GM18499 (cell line): ENCODE measurements around the gene ATG4D.
"Not testable (repeated sequence)": the region's sequence is repeated elsewhere in the genome, so short reads cannot be mapped to it uniquely, and the experiment has no call there.

Experiments
- ATAC-seq: cut with Tn5 transposase; IDR thresholded peaks from one replicate; pipeline ENCODE4 v1.9.1; 2021; ENCODE audit warnings: moderate number of reproducible peaks; ENCODE audit not compliant: insufficient read depth, unreplicated experiment

ATG4D gene

DNA sequence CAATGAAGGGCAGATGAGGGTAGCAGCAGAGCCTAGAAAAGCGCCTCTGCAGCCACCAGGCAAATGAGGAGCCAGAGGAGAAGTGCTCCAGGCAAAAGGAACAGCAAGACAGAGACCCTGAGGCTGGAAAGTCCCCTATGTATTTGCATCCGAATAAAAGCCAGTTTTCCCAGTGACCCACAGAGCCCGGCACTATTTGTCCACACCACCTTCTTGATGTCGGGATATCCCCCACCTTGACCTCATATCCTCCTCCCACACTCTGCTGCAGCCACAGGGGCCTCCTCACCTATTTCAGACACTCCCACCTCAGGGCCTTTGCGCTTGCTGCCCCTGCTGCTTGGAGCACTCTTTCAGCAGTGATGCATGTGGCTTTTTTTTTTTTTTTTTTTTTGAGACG is 6.6 kb downstream of the ATG4D start:
- no peak for ATAC-seq

DNA sequence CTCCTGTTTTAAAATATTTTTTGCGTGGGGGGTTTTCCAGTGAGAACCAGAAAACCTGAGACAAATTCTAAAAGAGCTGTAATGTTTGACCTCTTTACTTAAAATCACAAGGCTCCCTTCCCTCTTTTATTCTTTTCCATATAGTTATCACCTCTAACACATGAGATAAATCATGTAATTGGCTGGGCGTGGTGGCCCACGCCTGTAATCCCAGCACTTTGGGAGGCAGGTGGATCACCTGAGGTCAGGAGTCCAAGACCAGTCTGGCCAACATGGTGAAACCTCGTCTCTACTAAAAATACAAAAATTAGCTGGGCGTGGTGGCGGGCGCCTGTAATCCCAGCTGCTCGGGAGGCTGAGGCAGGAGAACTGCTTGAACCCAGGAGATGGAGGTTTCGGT is 7.3 kb downstream of the ATG4D start:
- ATAC-seq, result not testable (repeated sequence)

DNA sequence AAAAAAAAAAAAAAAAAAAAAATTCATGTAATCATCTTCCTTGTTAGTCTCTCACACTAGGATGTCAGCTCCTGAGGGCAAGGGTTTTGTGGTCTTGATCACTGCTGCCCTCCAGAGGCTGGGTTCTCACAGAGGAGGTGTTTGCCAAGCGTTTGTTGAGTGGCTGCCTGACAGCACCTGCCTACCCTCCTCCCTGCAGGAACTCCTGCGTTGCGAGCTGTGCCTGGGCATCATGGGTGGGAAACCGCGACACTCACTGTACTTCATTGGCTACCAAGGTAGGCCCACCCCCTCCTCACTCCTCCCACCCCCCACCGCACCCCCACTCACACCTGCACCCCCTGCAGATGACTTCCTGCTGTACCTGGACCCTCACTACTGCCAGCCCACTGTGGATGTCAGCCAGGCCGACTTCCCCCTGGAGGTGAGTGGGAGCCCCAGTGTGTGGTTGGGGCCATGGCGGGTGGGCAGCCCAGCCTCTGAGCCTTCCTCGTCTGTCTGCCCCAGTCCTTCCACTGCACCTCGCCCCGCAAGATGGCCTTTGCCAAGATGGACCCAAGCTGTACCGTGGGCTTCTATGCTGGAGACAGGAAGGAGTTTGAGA is 8.1 kb downstream of the ATG4D start:
- ATAC-seq, result no peak

DNA sequence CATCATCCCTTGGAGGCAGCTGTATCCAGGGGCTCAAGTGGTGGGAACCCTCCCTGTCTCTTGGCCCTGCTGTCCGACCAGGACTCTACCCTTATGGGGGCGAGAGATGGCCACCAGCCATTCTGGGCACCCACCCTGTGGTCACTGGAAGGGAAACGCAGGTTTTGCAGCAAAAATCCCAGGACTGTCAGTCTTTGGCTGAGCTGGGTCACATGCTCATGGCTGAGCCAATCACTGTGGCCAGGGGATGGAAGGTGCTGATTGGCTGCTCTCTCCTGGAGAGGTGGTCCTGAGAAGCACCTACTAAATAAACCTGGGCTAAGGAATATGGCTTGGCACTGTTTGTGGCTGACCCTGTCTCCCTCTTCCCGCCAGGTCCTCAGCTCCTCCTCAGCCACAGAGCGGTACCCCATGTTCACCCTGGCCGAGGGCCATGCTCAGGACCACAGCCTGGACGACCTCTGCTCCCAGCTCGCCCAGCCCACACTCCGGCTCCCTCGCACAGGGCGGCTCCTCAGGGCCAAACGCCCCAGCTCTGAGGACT is 8.9 kb downstream of the ATG4D start:
- ATAC-seq, result no peak

DNA sequence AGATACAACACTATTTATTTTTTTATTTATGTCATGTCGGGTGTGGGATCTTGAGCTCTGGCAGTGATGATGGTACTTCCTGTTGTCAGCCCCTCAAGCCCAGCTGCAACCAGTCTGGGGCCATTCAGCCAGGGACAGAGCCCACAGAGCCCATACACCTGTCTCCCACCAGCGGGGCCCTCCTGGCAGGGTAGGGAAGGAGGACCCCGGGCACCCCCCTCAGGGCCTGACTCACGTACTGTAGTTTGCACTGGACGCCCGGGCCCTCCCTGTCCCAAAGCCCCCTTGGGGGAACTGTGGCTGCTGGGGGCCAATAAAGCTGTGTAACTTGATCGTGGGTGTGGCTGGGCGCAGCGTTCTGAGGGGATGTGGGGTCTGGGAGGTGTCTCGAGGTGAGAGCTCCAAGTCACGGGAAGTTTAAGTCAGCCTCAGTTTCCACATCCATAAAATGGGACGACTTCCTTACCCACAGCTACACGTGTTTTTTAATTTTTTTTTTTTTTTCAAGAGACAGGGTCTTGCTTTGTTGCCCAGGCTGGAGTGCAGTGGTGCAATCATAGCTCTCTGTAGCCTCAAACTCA is 9.5 kb downstream of the ATG4D start:
- no peak for ATAC-seq

DNA sequence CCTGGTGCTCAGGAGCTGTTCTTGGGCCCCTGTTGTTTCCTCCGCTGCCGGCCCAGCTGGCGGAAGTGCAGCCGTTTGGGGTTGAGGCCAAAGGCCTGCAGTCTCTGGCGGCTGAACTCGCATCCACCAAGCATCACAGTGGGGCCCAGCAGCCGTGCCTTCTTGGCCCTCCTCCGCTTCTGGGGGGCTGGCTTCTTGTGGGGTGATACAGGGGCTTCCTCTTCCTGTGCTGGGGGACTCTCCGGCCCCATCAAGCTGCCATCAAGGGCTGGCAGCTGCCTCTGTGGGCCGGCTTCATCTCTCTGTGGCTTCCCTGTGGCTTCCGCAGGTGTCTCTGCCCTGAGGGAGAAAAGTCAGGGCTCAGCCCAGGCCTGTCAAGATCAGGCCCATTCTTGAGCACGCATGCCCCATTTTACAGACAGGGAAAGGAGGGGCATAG is 10.3 kb downstream of the ATG4D start:
- ATAC-seq, result no peak

DNA sequence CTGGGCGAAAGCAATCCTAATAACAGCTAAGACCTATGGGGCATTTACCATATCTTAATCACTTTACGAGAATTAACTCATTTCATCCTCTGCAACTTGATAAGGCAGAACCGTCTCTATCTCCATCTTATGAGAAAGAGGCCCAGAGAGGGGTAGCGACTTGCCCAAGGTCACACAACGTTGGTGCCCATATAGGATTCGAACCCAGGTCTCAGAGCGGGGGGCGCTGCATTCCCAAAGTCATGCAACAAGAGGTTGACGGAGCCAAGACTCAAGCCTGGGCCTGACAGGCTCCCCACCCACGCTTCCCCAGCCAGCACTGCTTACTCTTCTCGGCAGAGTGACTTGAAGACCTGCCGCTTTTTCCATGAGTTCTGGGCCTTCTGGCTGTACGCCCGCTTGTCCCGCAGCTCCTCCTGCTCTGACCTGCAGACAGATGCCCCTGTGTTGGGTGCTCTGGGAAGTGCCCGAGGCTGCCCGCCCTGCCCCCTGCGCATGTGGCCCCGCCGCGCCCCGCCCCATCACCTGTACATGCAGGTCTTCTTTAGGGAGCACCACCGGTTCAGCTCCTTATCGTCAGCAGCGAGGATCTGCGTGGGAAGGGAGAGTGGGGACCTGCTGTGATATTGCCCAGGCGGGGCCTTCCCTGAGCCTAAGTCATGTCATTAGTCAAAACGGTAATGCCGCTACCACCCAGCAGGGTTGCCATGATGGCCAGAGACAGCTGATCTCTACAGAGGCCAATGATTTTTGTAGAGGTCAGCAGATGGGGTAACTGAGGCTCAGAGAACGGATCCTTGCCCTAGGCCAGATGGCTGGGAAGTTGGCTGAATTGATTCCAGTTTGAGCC is 11.3 kb downstream of the ATG4D start:
- no peak for ATAC-seq

DNA sequence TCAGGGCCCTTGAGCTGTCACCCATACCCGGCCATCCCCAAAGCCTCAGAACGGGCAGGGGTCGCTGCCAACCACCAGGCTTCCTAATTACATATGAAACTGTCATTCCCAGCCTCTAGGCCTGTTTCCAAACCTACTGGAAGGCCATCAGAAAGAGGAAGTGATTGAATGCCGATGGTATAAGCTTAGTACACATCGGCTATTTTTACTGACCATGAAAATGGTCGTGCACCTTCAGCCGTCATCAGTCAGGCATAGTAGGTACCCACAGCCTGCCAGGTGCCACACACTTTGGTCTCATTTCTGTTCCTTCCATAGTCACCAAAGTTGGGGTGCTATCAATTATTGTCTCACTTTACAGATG is 11.9 kb downstream of the ATG4D start:
- no peak for ATAC-seq

DNA sequence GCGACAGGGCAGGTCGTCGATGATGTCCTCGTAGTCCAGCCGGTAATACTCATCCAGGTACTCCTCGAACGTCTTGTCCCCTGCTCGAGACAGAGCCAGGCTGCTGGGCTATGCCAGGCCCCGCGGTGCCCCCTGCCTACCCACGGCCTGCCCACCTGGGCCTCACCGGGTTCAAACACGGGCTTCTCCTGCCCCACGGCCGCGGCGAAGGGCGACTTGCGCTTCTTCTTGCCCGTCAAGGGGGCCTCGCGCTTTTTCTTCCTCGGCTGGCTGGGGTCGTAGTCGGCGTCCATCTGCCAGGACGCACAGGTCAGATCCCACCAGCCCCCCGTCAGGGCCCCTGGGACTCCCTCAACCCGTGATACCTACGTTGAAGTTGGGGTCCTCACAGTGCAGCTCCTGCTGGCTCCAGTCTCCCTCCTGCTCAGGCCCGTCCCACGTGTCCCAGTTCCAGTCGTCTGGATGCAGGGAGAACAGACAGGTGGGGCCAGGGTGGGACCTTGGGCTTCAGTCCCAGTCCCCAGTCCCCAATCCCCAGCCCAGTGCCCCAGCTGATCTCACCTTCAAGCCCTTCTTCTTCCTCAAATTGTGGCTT is 14.0 kb downstream of the ATG4D start:
- ATAC-seq, result no peak

DNA sequence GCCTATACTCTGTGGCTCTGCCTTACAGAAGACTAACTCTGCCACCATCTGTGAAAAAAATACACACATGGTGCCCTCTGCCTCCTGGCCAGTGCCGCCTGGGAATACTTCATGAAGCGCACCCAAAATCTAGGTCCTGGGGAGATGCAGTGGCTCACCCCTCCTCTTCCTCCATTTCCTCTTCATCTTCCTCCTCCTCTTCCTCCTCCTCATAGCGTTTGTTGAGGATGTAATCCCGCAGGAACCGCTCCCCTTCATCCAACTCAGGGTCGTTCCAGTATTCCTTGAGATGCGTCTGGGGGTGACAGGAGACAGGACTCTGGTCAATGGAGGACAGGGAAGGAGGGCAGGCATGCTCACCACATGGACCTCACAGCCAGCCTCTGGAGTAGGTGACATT is 16.4 kb downstream of the ATG4D start:
- no peak for ATAC-seq

DNA sequence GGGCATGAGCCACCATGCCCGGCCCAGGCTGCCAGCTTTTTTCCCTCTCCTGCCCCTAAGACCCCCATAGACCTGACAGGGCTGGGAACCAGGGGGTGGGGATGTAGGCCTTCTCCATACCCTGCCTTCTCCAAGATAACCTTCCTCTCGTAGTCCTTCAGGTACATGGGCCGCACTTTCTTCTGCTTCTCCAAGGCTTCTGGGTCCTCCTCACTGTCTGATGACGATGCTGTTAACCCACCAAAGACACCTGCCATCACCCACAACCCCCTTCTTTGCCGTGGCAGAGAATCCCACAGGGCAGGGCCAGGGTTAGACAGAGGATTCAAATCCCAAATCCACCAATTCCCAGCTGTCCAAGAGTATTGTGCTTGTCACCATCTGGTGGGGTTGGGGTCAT is 18.9 kb downstream of the ATG4D start:
- no peak for ATAC-seq

DNA sequence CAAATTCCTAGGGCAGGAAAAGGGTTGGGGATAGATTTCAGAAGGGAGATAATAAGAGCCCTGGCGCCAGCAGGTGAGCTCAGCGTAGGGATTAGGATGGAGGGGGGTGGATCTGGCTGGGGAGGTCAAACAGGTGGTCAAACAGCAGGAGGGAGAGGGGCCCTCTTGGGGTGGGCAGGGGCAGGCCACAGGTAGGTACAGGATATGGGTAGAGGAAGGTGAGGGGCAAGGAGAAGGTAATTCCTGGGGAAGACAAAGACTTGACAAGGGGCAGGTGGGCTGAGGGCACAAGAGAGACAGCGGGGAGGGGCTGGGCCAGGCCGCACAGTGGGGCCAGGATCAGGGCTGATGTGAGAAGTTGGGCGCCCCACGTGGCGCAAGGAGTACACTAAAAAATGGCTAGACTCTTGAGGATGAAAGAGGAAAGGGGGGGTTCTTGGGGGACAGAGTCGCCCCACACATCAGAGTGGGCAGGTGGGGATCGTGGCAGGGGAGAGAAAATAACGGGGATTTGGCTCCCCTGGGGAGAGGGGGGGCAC is 21.4 kb downstream of the ATG4D start:
- ATAC-seq, result no peak

DNA sequence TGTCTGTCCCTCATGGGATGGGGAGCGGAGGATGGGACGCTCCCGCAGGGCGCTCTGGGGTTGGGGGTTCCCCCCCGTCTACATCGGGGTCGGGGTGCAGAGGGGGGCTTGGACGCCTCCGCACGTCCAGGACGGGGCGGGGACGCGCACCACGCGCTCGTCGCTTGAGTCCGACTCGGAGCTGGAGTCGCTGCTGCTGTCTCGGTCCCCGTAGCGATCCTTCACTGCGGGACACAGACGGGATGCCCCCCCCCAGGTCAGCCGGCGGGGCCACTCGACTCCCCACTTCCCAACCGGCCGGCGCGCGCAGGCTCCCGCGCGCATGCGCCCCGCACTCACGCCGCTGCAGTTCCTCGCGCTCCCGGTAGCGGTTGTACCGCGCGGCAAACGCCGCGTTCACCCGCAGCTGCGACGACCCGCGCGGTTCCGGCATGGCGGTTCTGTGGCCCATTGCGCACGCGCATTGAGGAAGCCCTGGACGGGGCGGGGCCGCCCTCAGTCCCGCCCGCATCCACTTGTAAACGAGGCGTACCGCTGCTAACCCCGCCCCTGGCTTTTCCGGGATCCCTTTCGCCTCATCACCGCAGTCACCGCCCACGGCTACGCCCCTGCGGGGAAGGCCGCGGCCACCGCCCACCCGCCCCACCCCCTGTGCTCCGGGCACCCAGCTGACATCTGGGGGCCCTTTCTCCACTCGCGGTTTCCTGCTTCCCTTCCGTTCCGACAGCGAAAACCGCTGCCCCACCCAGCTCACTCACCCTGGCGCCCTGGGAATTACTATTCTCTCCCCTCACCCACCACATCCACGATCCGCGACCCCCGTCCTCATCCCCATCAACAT is 22.1 kb downstream of the ATG4D start, which contains the start of gene KRI1:
KRI1 (minus strand) TSS at position 444 of the 841 bp plus-strand sequence; CDS start at position 433, 11 bp downstream.
- peak; percentile 28 for ATAC-seq

DNA sequence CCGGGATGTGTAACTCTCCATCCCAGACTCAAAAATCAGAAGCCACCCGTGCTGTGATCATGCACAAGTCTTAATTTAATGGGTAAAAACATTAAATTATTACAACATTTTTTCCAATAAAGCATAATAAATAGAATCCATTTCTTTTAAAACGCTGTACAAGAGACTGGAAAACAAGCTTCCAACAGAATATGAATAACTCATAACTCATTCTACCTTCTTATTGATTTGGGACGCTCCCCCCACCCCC is 22.6 kb downstream of the ATG4D start:
- no peak for ATAC-seq

DNA sequence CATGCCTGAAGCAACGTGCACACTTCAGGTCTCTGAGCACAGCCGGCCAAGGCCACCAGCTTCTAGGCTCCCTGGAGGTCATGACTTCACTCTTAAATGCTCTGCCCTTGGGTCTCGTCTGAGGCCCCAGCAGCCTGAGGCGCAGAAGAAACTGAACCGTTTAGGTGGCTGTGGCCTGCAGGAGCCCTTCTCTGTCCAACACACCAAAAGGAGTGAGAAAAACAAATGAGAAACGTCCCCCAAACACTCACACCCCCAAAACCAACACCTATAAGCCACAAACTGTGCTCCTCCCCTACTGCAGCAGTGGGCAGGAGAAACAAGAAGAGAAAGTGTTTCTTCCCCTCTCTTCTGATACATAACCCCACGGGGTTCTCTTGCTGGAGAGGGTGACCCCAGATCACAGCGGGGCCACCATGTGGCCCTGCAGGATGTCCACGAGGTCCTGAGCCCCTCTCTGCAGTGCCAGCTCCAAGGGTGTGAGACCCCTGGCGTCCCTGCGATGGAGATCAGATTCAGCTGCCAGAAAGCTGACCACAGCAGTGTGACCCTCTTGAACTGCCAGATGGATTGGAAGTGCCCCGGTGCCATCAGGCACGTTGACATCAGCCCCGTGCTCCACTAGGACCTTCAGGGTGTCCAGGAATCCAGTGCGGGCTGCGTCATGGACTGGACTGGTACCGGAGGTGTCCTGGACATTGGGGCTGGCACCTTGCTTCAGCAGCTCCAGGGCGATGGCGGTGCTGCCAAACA is 23.1 kb downstream of the ATG4D start:
- ATAC-seq, result no peak

DNA sequence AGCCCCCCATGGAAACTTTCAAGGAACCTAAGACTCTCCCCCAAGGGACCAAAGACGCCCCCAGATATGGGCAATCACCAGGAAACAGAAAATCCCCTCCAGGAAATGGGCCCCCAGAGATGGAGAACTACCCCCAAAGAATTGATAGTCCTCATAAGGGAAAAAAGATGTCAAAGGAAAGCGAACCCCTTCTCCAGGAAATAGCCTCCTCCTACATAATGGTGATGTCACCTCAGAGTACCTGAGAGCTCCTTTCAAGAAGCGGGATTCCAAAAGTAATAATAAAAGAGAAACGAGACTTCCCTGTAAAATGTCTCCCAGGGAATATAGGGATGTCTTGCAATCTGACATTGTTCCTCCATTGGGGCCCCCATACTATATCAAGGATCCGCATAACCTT is 24.0 kb downstream of the ATG4D start:
- ATAC-seq, result no peak

DNA sequence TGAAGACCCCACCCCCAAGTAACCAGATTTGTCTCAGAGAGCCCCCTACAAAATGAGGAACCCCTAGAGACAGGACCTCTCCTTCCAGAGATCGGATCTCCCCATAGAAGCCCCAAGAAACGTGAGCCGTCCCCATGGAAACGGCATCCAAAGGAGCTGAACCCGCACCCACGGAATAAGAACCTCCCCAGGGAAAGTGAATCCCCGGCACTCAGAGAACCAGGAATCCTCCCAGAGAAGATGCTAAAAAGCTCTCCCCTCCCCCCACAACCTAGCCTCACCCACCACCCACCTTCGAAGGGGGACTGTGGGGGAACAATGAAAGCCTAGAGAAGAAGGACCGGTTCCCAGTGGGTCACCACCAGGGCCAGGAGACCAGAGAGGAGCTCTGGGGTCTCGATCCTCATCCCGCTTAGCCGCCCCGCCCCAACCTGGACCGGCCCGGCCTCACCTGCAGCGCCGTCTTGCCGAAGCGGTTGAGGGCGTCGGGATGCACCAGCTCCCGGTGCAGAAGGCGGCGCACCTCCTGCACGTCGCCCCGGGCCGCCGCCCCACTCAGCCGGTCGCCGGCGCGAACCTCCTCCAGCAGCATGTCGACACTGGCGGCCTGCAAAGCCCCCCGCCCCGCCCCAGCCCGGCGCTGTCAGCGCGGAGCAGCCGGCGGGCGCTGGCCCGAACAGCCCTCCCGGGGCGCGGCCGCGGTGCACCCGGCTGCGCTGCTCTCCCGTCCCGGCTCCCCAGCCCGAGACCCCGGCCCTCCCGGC is 24.5 kb downstream of the ATG4D start:
- ATAC-seq, result no peak

DNA sequence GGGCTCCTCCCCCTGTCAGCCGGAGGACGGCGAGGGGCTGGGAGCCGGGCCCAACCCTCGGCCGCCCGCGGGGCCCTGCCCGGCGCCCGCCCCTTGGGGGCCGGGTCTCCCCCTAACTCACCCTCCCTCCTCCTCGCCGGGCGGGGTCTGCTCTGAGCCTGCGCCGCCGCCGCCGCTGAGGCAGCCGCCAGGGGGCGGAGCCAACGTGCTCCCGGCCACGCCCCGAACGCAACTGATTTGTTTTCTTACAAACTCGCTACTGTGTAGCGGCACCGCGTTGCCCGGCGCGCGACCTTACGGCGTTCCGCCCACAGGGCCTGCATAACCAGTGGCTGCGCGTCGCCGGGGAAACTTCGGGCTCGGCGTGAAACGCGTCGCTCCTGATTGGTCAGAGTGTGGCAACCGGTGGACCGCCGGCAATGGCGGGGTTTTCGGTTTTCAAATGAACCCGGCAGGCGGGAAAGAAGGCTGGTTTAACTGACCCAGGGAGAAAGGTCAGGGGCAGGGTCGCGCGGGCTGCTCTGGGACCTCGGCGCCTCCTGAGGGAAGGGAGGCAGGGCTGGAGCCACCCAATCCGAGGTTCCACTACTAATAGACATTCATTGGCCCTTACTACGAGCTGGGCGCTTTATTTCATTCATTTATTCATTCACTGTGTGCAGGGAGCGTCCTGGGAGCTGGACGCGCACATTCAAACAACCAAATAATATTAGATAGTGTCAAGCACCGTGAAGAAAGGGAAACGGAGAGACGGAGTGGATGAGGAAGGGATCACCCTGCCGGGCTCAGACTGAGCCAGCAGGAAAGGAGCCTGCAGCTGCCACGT is 25.3 kb downstream of the ATG4D start, which contains the start of gene CDKN2D:
CDKN2D (minus strand) TSS at position 154 of the 826 bp plus-strand sequence. CDS start 326 bp downstream, outside the sequence.
- ATAC-seq, result peak; percentile 53
